Measurements from ENCODE around the gene CRY2. TPM values are rescaled to one million over a fixed set of nuclear protein-coding genes. Genes with fewer than 3 reads are reported as not detected.
A peak's percentile ranks its signal among the peaks of the same experiment; 100 is the strongest.

CRY2 gene
- total and polyA plus RNA-seq, 10 of the 15 experiments (the other 5 are each of a cell fraction or from before 2014, with no cell fraction given): 1.2 to 14.7 (median 8.1) TPM

- H4K20me1 ChIP-seq (ENCODE audit: control insufficient read depth, insufficient read depth): no peaks in the 10 kb centered on the region
Measured at GRCh38 chr11:45906965-45907611, 59.8 kb downstream of the CRY2 start, which contains the start of gene FREY1. Gene FREY1, minus strand, starts transcription at chr11:45907271. Its CDS starts 26 bp downstream, at chr11:45907245.

GRCh38 chr11:45907911-45908370, 60.7 kb downstream of the CRY2 start:
- Histone ChIP-seq H3K27me3 (replicated peaks in 1 of 2; ENCODE audit: control insufficient read depth in 2 of 2, insufficient read depth in 2 of 2, low read length in 1 of 2) (no peaks in the 10 kb centered on the region), H3K4me3 (no peak overlapping the region), H3K4me1 (ENCODE audit: control insufficient read depth, insufficient read depth, low read length) (no peaks in the 10 kb centered on the region), H3K4me2 (ENCODE audit: control insufficient read depth, insufficient read depth) (no peak overlapping the region), H2AFZ (ENCODE audit: control insufficient read depth, low read depth, low read length) (no peak overlapping the region), H4K20me1 (ENCODE audit: control insufficient read depth, insufficient read depth) (no peaks in the 10 kb centered on the region), H3K9ac (ENCODE audit: control insufficient read depth, insufficient read depth, low read length) (no peak overlapping the region), H3K79me2 (ENCODE audit: control insufficient read depth, insufficient read depth, low read length) (no peaks in the 10 kb centered on the region), H3K9me3 (replicated peaks; ENCODE audit: control insufficient read depth, insufficient read depth, low read length) (no peaks in the 10 kb centered on the region), H3K27ac (ENCODE audit: control insufficient read depth, insufficient read depth) (no peak overlapping the region), H3K36me3 (ENCODE audit: control insufficient read depth in 2 of 2, insufficient read depth in 2 of 2, low read length in 1 of 2) (peaks cover 0 to 5% of the 10 kb centered on the region in 2 experiments; a peak in 2 of 4 replicates)
- in situ Hi-C loops (cut with MboI) (no loop called here), intact Hi-C loops (cut with micrococcal nuclease; ENCODE audit: unreplicated experiment) (no loop called here)
- BruUV-seq (replicated peaks): no TSS peak
- ATAC-seq (no peak), DNase-seq (ENCODE audit: low read depth, low spot score) (no peak), FAIRE-seq (no peak)
- no peak for TF ChIP-seq CEBPZ (IDR thresholded peaks at IDR 0.05; ENCODE audit: low read depth, low read length)
- no peak for TF ChIP-seq EZH2 (IDR thresholded peaks at IDR 0.05; ENCODE audit: borderline replicate concordance, control insufficient read depth, low read depth, low read length)
- TF ChIP-seq POLR2A (IDR thresholded peaks at IDR 0.05; ENCODE audit: low read depth, low read length): peak; percentile 39; the same call in 1 of the 2 replicates
- no peak for TF ChIP-seq CTCF (IDR thresholded peaks at IDR 0.05 in 2 of 3, conservative IDR thresholded peaks at IDR 0.05 in 1 of 3; ENCODE audit: control insufficient read depth in 2 of 3, extremely low read depth in 1 of 3, insufficient read depth in 1 of 3, low read depth in 3 of 3, low read length in 3 of 3)
- TF ChIP-seq SIN3A (IDR thresholded peaks at IDR 0.05; ENCODE audit: low read depth, low read length): no peak
- ChIA-PET SMC1A (ENCODE audit: uncharacterized antibody, unreplicated experiment) (no interaction called here), RAD21 (ENCODE audit: unreplicated experiment) (no interaction called here), POLR2A (no interaction called here), CTCF (no interaction called here)
- 70% methylated on average over 8 of the region's 8 CpGs for WGBS (ENCODE audit: insufficient coverage, insufficient replicate concordance, low lambda C conversion rate, missing lambda C conversion rate)

More at GRCh38 chr11:45906965-45907611, 59.8 kb downstream of the CRY2 start, which contains the start of gene FREY1:
- peaks cover 0 to 5% of the 10 kb centered on the region in 2 experiments; a peak in 2 of 4 replicates for H3K36me3 ChIP-seq (ENCODE audit: control insufficient read depth in 2 of 2, insufficient read depth in 2 of 2, low read length in 1 of 2)
- no peaks in the 10 kb centered on the region for H3K4me1 ChIP-seq (ENCODE audit: control insufficient read depth, insufficient read depth, low read length)
- WGBS (ENCODE audit: insufficient coverage, insufficient replicate concordance, low lambda C conversion rate, missing lambda C conversion rate): 80% methylated on average over 14 of the region's 18 CpGs
- intact Hi-C loops (cut with micrococcal nuclease; ENCODE audit: unreplicated experiment) (no loop called here), in situ Hi-C loops (cut with MboI) (no loop called here)
- TF ChIP-seq LARP7 (IDR thresholded peaks at IDR 0.05): no peak
- no peak for TF ChIP-seq ATF2 (IDR thresholded peaks at IDR 0.05; ENCODE audit: low read length)
- TF ChIP-seq POLR2A (IDR thresholded peaks at IDR 0.05; ENCODE audit: low read depth, low read length): peak; percentile 53; the same call in 1 of the 2 replicates
- H3K9me3 ChIP-seq (replicated peaks; ENCODE audit: control insufficient read depth, insufficient read depth, low read length): no peaks in the 10 kb centered on the region
- no peak within 1 kb of the TSS for H3K9ac ChIP-seq (ENCODE audit: control insufficient read depth, insufficient read depth, low read length)
- no peak for FAIRE-seq
- ChIA-PET CTCF (no interaction called here), RAD21 (ENCODE audit: unreplicated experiment) (no interaction called here), SMC1A (ENCODE audit: uncharacterized antibody, unreplicated experiment) (no interaction called here), POLR2A (no interaction called here)
- no peaks in the 10 kb centered on the region for H3K79me2 ChIP-seq (ENCODE audit: control insufficient read depth, insufficient read depth, low read length)
- no peak within 1 kb of the TSS for H3K27ac ChIP-seq (ENCODE audit: control insufficient read depth, insufficient read depth)
- DNase-seq (ENCODE audit: low read depth, low spot score): no peak
- no peaks in the 10 kb centered on the region for H3K27me3 ChIP-seq (replicated peaks in 1 of 2; ENCODE audit: control insufficient read depth in 2 of 2, insufficient read depth in 2 of 2, low read length in 1 of 2)
- no TSS peak for BruUV-seq (replicated peaks)
- no peak within 1 kb of the TSS for H3K4me2 ChIP-seq (ENCODE audit: control insufficient read depth, insufficient read depth)
- no peak within 1 kb of the TSS for H2AFZ ChIP-seq (ENCODE audit: control insufficient read depth, low read depth, low read length)
- no peak for ATAC-seq
- H3K4me3 ChIP-seq: no peak within 1 kb of the TSS

All from GM12878 (cell line).